Testis (tissue), 3 donors: ENCODE measurements around the gene SPRED3. TPM values are rescaled to one million over a fixed set of nuclear protein-coding genes. Genes with fewer than 3 reads are reported as not detected.

Experiments used
- DNase-seq: peaks from one replicate; pipeline ENCODE4 v3.0.0-alpha.2; 2019
- H3K27ac ChIP-seq, 2 donors: fragments of 200-600 bp; sonication (generic); one replicate each; pipeline ENCODE4 v1.5.1; 2019
- H3K27me3 ChIP-seq: fragments of 200-600 bp; sonication (generic); one replicate; pipeline ENCODE4 v1.5.1; 2019
- H3K36me3 ChIP-seq: fragments of 200-600 bp; sonication (generic); one replicate; pipeline ENCODE4 v1.5.1; 2017; ENCODE audit warnings: low read depth; ENCODE audit errors: missing control alignments
- H3K4me1 ChIP-seq: fragments of 200-600 bp; sonication (generic); one replicate; pipeline ENCODE4 v1.5.1; 2019
- H3K4me3 ChIP-seq, 2 donors: fragments of 200-600 bp; sonication (generic); one replicate each; pipeline ENCODE4 v1.5.1; 2017 to 2019
- H3K9me3 ChIP-seq: fragments of 200-600 bp; sonication (generic); one replicate; pipeline ENCODE4 v1.5.1; 2017
- CTCF ChIP-seq, 3 experiments: fragments of 450-650 bp in 2 of 3; fragments of 200-600 bp in 1 of 3; sonication (generic) in 1 of 3; IDR thresholded peaks; one replicate each; pipeline ENCODE4 v1.5.1; 2016 to 2019; ENCODE audit warnings: antibody characterized with exemption in 3 of 3, mild to moderate bottlenecking in 2 of 3, moderate library complexity in 1 of 3
- POLR2A ChIP-seq: fragments of 450-650 bp; IDR thresholded peaks from one replicate; pipeline ENCODE4 v1.6.1; 2017; ENCODE audit warnings: antibody characterized with exemption, mild to moderate bottlenecking, moderate library complexity
- WGBS, 2 donors: methylation state at CpG; one replicate each; pipeline ENCODE4 v1.1.5; 2018; 5-methylcytosine and 5-hydroxymethylcytosine counted together
- intact Hi-C: fragments of 100-400 bp; cut with DNase I; formaldehyde crosslinking; loops from one replicate; pipeline ENCODE4 v1.15.1; 2023; ENCODE audit warnings: low total_unique reads
- polyA plus RNA-seq: library from polyadenylated mRNA; stranded (reverse); fragments of 350-450 nt; fragmentation: Illumina TruSeq; extraction: RNeasy Lipid Tissue Mini Kit (QIAGEN cat#74804); gene quantifications from one replicate; pipeline ENCODE4 v1.2.3, GENCODE V29; 2014; ENCODE audit warnings: low read depth, low replicate concordance; ENCODE audit not compliant: insufficient read depth
- total RNA-seq, 2 donors: library from RNA; depleted of rRNA; stranded (reverse); fragments of >200 nt; gene quantifications; one replicate each; pipeline ENCODE4 v1.2.3, GENCODE V29; 2016

Gene SPRED3
- total and polyA plus RNA-seq, 3 donors from 2014 or later: 1.7 to 2.6 (median 2.2) TPM

- no peaks in the 10 kb centered on the region for H3K27me3 ChIP-seq
- no peak overlapping the region for H3K27ac ChIP-seq
- 76% methylated on average over 8 to 12 of the region's 12 CpGs for WGBS, 2 donors
- intact Hi-C loops: no loop called here
- TF ChIP-seq POLR2A: no peak
- TF ChIP-seq CTCF (IDR thresholded peaks at IDR 0.05): no peak
- no peak for DNase-seq
- no peak overlapping the region for H3K4me3 ChIP-seq
- H3K9me3 ChIP-seq: no peaks in the 10 kb centered on the region
- H3K36me3 ChIP-seq: no peaks in the 10 kb centered on the region
- peaks cover 5% of the 10 kb centered on the region for H3K4me1 ChIP-seq
Observed at GRCh38 chr19:38367041-38367440, 21.5 kb upstream of the SPRED3 start.

GRCh38 chr19:38369584-38369983 is 18.9 kb upstream of the SPRED3 start:
- TF ChIP-seq CTCF (IDR thresholded peaks at IDR 0.05): no peak
- no peak for TF ChIP-seq POLR2A

GRCh38 chr19:38370299-38370698 is 18.2 kb upstream of the SPRED3 start:
- H3K27me3 ChIP-seq: no peaks in the 10 kb centered on the region
- intact Hi-C loops: no loop called here
- H3K9me3 ChIP-seq: no peaks in the 10 kb centered on the region
- peaks cover 2% of the 10 kb centered on the region for H3K4me1 ChIP-seq
- DNase-seq: no peak
- no peak overlapping the region for H3K4me3 ChIP-seq
- H3K27ac ChIP-seq: no peak overlapping the region
- H3K36me3 ChIP-seq: no peaks in the 10 kb centered on the region
- TF ChIP-seq CTCF (IDR thresholded peaks at IDR 0.05) (no peak), POLR2A (no peak)
- 72 to 73% methylated on average over 12 of the region's 12 CpGs for WGBS, 2 donors

More at GRCh38 chr19:38369584-38369983, 18.9 kb upstream of the SPRED3 start:
- DNase-seq: no peak
- H3K4me3 ChIP-seq: no peak overlapping the region
- H3K36me3 ChIP-seq: no peaks in the 10 kb centered on the region
- H3K27me3 ChIP-seq: no peaks in the 10 kb centered on the region
- 89 to 94% methylated on average over 2 of the region's 2 CpGs for WGBS, 2 donors
- H3K27ac ChIP-seq: no peak overlapping the region
- no peaks in the 10 kb centered on the region for H3K9me3 ChIP-seq
- no peaks in the 10 kb centered on the region for H3K4me1 ChIP-seq
- intact Hi-C loops: no loop called here

GRCh38 chr19:38371081-38371480 is 17.4 kb upstream of the SPRED3 start:
- Histone ChIP-seq H3K4me1 (peaks cover 10% of the 10 kb centered on the region), H3K36me3 (no peaks in the 10 kb centered on the region), H3K9me3 (no peaks in the 10 kb centered on the region), H3K27me3 (no peaks in the 10 kb centered on the region), H3K27ac (no peak overlapping the region), H3K4me3 (no peak overlapping the region)
- TF ChIP-seq POLR2A (no peak), CTCF (IDR thresholded peaks at IDR 0.05) (no peak)
- no peak for DNase-seq
- WGBS, 2 donors: 78 to 81% methylated on average over 6 of the region's 6 CpGs
- intact Hi-C loops: no loop called here

GRCh38 chr19:38373907-38374331 is 14.6 kb upstream of the SPRED3 start:
- intact Hi-C loops: no loop called here
- no peaks in the 10 kb centered on the region for H3K27me3 ChIP-seq
- 38 to 52% methylated on average over 6 of the region's 6 CpGs for WGBS, 2 donors

More at GRCh38 chr19:38373907-38374331, 14.6 kb upstream of the SPRED3 start:
- H3K9me3 ChIP-seq: no peaks in the 10 kb centered on the region
- no peaks in the 10 kb centered on the region for H3K36me3 ChIP-seq
- no peak for DNase-seq
- peak overlapping the region; percentile 90 to 99 for H3K4me3 ChIP-seq
- no peak for TF ChIP-seq CTCF (IDR thresholded peaks at IDR 0.05)
- TF ChIP-seq POLR2A: no peak
- H3K27ac ChIP-seq: peak overlapping the region; percentile 90 to 94
- H3K4me1 ChIP-seq: peaks cover 13% of the 10 kb centered on the region
